ENCODE data around the gene PCDH1.

GRCh38 chr5:141821430-141821925 is 56.7 kb downstream of the PCDH1 start:
- no peak for TF ChIP-seq CTCF (IDR thresholded peaks at IDR 0.05)
- TF ChIP-seq EP300 (IDR thresholded peaks at IDR 0.05), result peak in 1 of 2 donors; percentile 49
- TF ChIP-seq POLR2A (IDR thresholded peaks at IDR 0.05), result no peak
